GM23248 (cell line): ENCODE data around the gene C1GALT1. TPM values are rescaled to one million over a fixed set of nuclear protein-coding genes. Genes with fewer than 3 reads are reported as not detected.
"Not testable (repeated sequence)": the region's sequence is repeated elsewhere in the genome, so short reads cannot be mapped to it uniquely, and the experiment has no call there.

ENCODE experiments used
- DNase-seq: peaks from one replicate; pipeline ENCODE4 v3.0.0-alpha.2; 2015
- H2AFZ ChIP-seq: fragments of 200-600 bp; sonication (generic); 2 replicates; pipeline ENCODE4 v1.6.1; 2016; ENCODE audit warnings: antibody characterized with exemption
- H3F3A ChIP-seq: fragments of 200-600 bp; sonication (generic); 2 replicates; pipeline ENCODE4 v1.6.1; 2016; ENCODE audit warnings: mild to moderate bottlenecking, antibody characterized with exemption, mixed run types; ENCODE audit not compliant: insufficient read depth
- H3K27ac ChIP-seq: fragments of 200-600 bp; sonication (generic); 2 replicates; pipeline ENCODE4 v1.5.1; 2016; ENCODE audit warnings: mild to moderate bottlenecking
- H3K27me3 ChIP-seq: fragments of 200-600 bp; sonication (generic); replicated peaks from 2 replicates; pipeline ENCODE4 v1.6.1; 2016; ENCODE audit warnings: mild to moderate bottlenecking; ENCODE audit not compliant: insufficient read depth
- H3K36me3 ChIP-seq: fragments of 200-600 bp; sonication (generic); 2 replicates; pipeline ENCODE4 v1.6.1; 2016; ENCODE audit warnings: low read depth, mild to moderate bottlenecking
- H3K4me1 ChIP-seq: fragments of 200-600 bp; sonication (generic); 2 replicates; pipeline ENCODE4 v1.6.1; 2016; ENCODE audit warnings: mild to moderate bottlenecking; ENCODE audit not compliant: insufficient read depth
- H3K4me2 ChIP-seq: fragments of 200-600 bp; sonication (generic); one replicate; pipeline ENCODE4 v1.6.1; 2016; ENCODE audit warnings: mild to moderate bottlenecking; ENCODE audit not compliant: unreplicated experiment
- H3K4me3 ChIP-seq: fragments of 200-600 bp; sonication (generic); 2 replicates; pipeline ENCODE4 v1.5.1; 2016; ENCODE audit warnings: mild to moderate bottlenecking
- H3K79me2 ChIP-seq: fragments of 200-600 bp; sonication (generic); 2 replicates; pipeline ENCODE4 v1.6.1; 2016; ENCODE audit warnings: mild to moderate bottlenecking; ENCODE audit not compliant: insufficient read depth
- H3K9ac ChIP-seq: fragments of 200-600 bp; sonication (generic); 2 replicates; pipeline ENCODE4 v1.6.1; 2016; ENCODE audit warnings: mild to moderate bottlenecking
- H3K9me2 ChIP-seq: fragments of 200-600 bp; sonication (generic); 2 replicates; pipeline ENCODE4 v1.6.1; 2016; ENCODE audit warnings: mixed run types, mild to moderate bottlenecking, moderate library complexity; ENCODE audit not compliant: insufficient read depth
- H3K9me3 ChIP-seq: fragments of 200-600 bp; sonication (generic); one replicate; pipeline ENCODE4 v1.6.1; 2017; ENCODE audit warnings: low read depth
- H4K20me1 ChIP-seq: fragments of 200-600 bp; sonication (generic); 2 replicates; pipeline ENCODE4 v1.6.0; 2016; ENCODE audit not compliant: insufficient read depth
- EZH2 ChIP-seq: fragments of 200-600 bp; sonication (generic); IDR thresholded peaks from 2 replicates; pipeline ENCODE4 v1.6.1; 2018; ENCODE audit warnings: antibody characterized with exemption, mild to moderate bottlenecking; ENCODE audit not compliant: insufficient read depth, poor library complexity, severe bottlenecking
- EZH2phosphoT487 ChIP-seq: fragments of 200-600 bp; sonication (generic); IDR thresholded peaks from 2 replicates; pipeline ENCODE4 v1.6.1; 2018; ENCODE audit warnings: antibody characterized with exemption, moderate library complexity, mild to moderate bottlenecking, low read depth; ENCODE audit not compliant: insufficient read depth
- WGBS, 2 experiments: methylation state at CpG; one replicate each; pipeline ENCODE4 v1.1.6; 2015 to 2017; ENCODE audit warnings: low lambda C conversion rate in 2 of 2, low coverage in 1 of 2; ENCODE audit errors: missing lambda C conversion rate in 2 of 2; 5-methylcytosine and 5-hydroxymethylcytosine counted together
- in situ Hi-C: fragments of 300-500 bp; cut with MboI; formaldehyde crosslinking; loops from 2 replicates; pipeline ENCODE4 v1.15.0; 2020
- polyA plus RNA-seq: library from polyadenylated mRNA; unstranded; fragments of >200 nt; fragmentation: Nextera tagmentation; extraction: Ambion mirVana; gene quantifications from 2 replicates; pipeline ENCODE4 v1.2.1, GENCODE V29; 2016
- total RNA-seq: library from RNA; depleted of rRNA; stranded (reverse); fragments of >200 nt; shearing (Covaris generic); gene quantifications from 2 replicates; pipeline ENCODE4 v1.2.3, GENCODE V29; 2014; rRNA removed

Gene C1GALT1
- total RNA-seq, result 72.7 and 114 TPM in 2 replicates
- polyA plus RNA-seq, result 75.2 and 79.0 TPM in 2 replicates

GRCh38 chr7:7182156-7183060 lies at the start of gene C1GALT1:
C1GALT1 (plus strand) TSS chr7:7182544; CDS start chr7:7234320, 51,776 bp downstream.
- Histone ChIP-seq H3K4me3 (peak within 1 kb of the TSS; percentile 89), H3K9me2 (no peaks in the 10 kb centered on the region), H2AFZ (peak within 1 kb of the TSS; percentile 95), H3K9ac (peak within 1 kb of the TSS; percentile 83), H3K4me1 (peaks cover 37% of the 10 kb centered on the region), H3K4me2 (peak within 1 kb of the TSS; percentile 97), H3K36me3 (no peaks in the 10 kb centered on the region), H3F3A (peaks cover 35% of the 10 kb centered on the region), H3K27ac (peak within 1 kb of the TSS; percentile 82), H4K20me1 (no peaks in the 10 kb centered on the region), H3K27me3 (no peaks in the 10 kb centered on the region), H3K79me2 (peaks cover 84% of the 10 kb centered on the region), H3K9me3 (no peaks in the 10 kb centered on the region)
- peak; percentile 98 for DNase-seq
- in situ Hi-C loops, result no loop called here
- 0 to 1% methylated on average over 66 to 75 of the region's 82 CpGs for WGBS, 2 experiments
- no peak for TF ChIP-seq EZH2phosphoT487
- no peak for TF ChIP-seq EZH2

- TF ChIP-seq EZH2 (no peak), EZH2phosphoT487 (no peak)
- Histone ChIP-seq H4K20me1 (no peaks in the 10 kb centered on the region), H3K9me2 (no peaks in the 10 kb centered on the region), H3K27ac (no peak overlapping the region), H3K36me3 (no peaks in the 10 kb centered on the region), H3K4me1 (peaks cover 9% of the 10 kb centered on the region; the same call in 1 of the 2 replicates), H3K79me2 (no peaks in the 10 kb centered on the region), H3F3A (peaks cover 7% of the 10 kb centered on the region; the same call in 1 of the 2 replicates), H2AFZ (no peak overlapping the region), H3K9me3 (no peaks in the 10 kb centered on the region), H3K9ac (no peak overlapping the region), H3K4me2 (no peak overlapping the region), H3K27me3 (no peaks in the 10 kb centered on the region), H3K4me3 (no peak overlapping the region)
- DNase-seq, result no peak
- in situ Hi-C loops, result no loop called here
- 36 to 45% methylated on average over 2 of the region's 2 CpGs for WGBS, 2 experiments
Observed at GRCh38 chr7:7134046-7134445, 48.3 kb upstream of the C1GALT1 start.

- no peak overlapping the region for H3K27ac ChIP-seq
- no peak overlapping the region for H3K9ac ChIP-seq
- H3K4me1 ChIP-seq, result peaks cover 9% of the 10 kb centered on the region; the same call in 1 of the 2 replicates
- H4K20me1 ChIP-seq, result no peaks in the 10 kb centered on the region
- H2AFZ ChIP-seq, result no peak overlapping the region
- no peak for DNase-seq
- in situ Hi-C loops, result no loop called here
- no peaks in the 10 kb centered on the region for H3K27me3 ChIP-seq
- TF ChIP-seq EZH2, result no peak
- TF ChIP-seq EZH2phosphoT487, result no peak
- WGBS, 2 experiments, result 95 to 96% methylated on average over 1 of the region's 1 CpG
- H3F3A ChIP-seq, result peaks cover 7% of the 10 kb centered on the region; the same call in 1 of the 2 replicates
- H3K4me3 ChIP-seq, result no peak overlapping the region
- no peaks in the 10 kb centered on the region for H3K36me3 ChIP-seq
- no peaks in the 10 kb centered on the region for H3K79me2 ChIP-seq
- no peaks in the 10 kb centered on the region for H3K9me3 ChIP-seq
- H3K4me2 ChIP-seq, result no peak overlapping the region
- no peaks in the 10 kb centered on the region for H3K9me2 ChIP-seq
Observed at GRCh38 chr7:7135074-7135473, 47.3 kb upstream of the C1GALT1 start.

GRCh38 chr7:7135924-7136323 lies 46.4 kb upstream of the C1GALT1 start:
- H3K9ac ChIP-seq, DNase-seq, H3K9me2 ChIP-seq, H3K79me2 ChIP-seq, H3K36me3 ChIP-seq, H3K4me1 ChIP-seq, H3K9me3 ChIP-seq, in situ Hi-C loops, H3K27ac ChIP-seq, H3F3A ChIP-seq, H4K20me1 ChIP-seq, H3K27me3 ChIP-seq: not testable (repeated sequence)
- peak overlapping the region; percentile 32 for H3K4me2 ChIP-seq
- peak overlapping the region; percentile 55 for H2AFZ ChIP-seq
- 5 to 14% methylated on average over 1 of the region's 1 CpG for WGBS, 2 experiments
- H3K4me3 ChIP-seq, result peak overlapping the region; percentile 17; the same call in 1 of the 2 replicates
